Keratinocyte (primary cell): ENCODE data around the gene DDR2. TPM values are rescaled to one million over a fixed set of nuclear protein-coding genes. Genes with fewer than 3 reads are reported as not detected.

ENCODE experiments used
- DNase-seq: peaks from one replicate; pipeline ENCODE4 v3.0.0-alpha.2; 2011; ENCODE audit warnings: low read depth, missing footprints, low spot score
- FAIRE-seq: peaks from 2 replicates; lab custom pipeline; 2011; peaks lifted over from hg19 to GRCh38; lab: Jason Lieb, UNC
- H2AFZ ChIP-seq: 2 replicates; pipeline ENCODE4 v1.6.0; 2012; ENCODE audit warnings: low read length, control low read depth, inconsistent platforms; ENCODE audit not compliant: control insufficient read depth
- H3K27ac ChIP-seq: 2 replicates; pipeline ENCODE4 v1.5.1; 2011; ENCODE audit warnings: low read length; ENCODE audit not compliant: control insufficient read depth, insufficient read depth
- H3K27me3 ChIP-seq: 3 replicates; pipeline ENCODE4 v1.6.0; 2011; ENCODE audit warnings: low read length; ENCODE audit not compliant: control insufficient read depth, insufficient read depth; ENCODE audit errors: extremely low read depth
- H3K36me3 ChIP-seq, 2 experiments: 2 replicates in 1 of 2; 3 replicates in 1 of 2; pipeline ENCODE4 v1.5.1; 2011; ENCODE audit warnings: low read length in 2 of 2, mild to moderate bottlenecking in 1 of 2; ENCODE audit not compliant: control insufficient read depth in 2 of 2, insufficient read depth in 2 of 2; ENCODE audit errors: extremely low read depth in 1 of 2
- H3K4me1 ChIP-seq: 3 replicates; pipeline ENCODE4 v1.5.1; 2011; ENCODE audit warnings: low read length; ENCODE audit not compliant: control insufficient read depth, insufficient read depth; ENCODE audit errors: extremely low read depth
- H3K4me2 ChIP-seq: 3 replicates; pipeline ENCODE4 v1.6.0; 2011; ENCODE audit warnings: low read depth, low read length; ENCODE audit not compliant: control insufficient read depth, insufficient read depth; ENCODE audit errors: extremely low read depth
- H3K4me3 ChIP-seq, 3 experiments: fragments of 200-600 bp in 1 of 3; sonication (generic) in 1 of 3; 2 replicates in 2 of 3; 3 replicates in 1 of 3; pipeline ENCODE4 v1.5.1; 2011 to 2016; ENCODE audit warnings: low read length in 3 of 3, mild to moderate bottlenecking in 3 of 3, control low read depth in 2 of 3, inconsistent platforms in 1 of 3, low read depth in 1 of 3, mixed read lengths in 1 of 3, mixed run types in 1 of 3, moderate library complexity in 1 of 3; ENCODE audit not compliant: control insufficient read depth in 2 of 3, insufficient read depth in 2 of 3; ENCODE audit errors: extremely low read depth in 1 of 3
- H3K79me2 ChIP-seq: 2 replicates; pipeline ENCODE4 v1.6.0; 2012; ENCODE audit warnings: low read length; ENCODE audit not compliant: control insufficient read depth, insufficient read depth
- H3K9ac ChIP-seq: 3 replicates; pipeline ENCODE4 v1.6.0; 2011; ENCODE audit warnings: low read length; ENCODE audit not compliant: control insufficient read depth, insufficient read depth; ENCODE audit errors: extremely low read depth
- H3K9me1 ChIP-seq: 3 replicates; pipeline ENCODE4 v1.6.0; 2011; ENCODE audit warnings: low read length; ENCODE audit not compliant: control insufficient read depth, insufficient read depth; ENCODE audit errors: extremely low read depth
- H3K9me3 ChIP-seq: 2 replicates; pipeline ENCODE4 v1.5.1; 2012; ENCODE audit warnings: low read depth, low read length; ENCODE audit not compliant: control insufficient read depth
- H4K20me1 ChIP-seq: 3 replicates; pipeline ENCODE4 v1.6.0; 2011; ENCODE audit warnings: low read length; ENCODE audit not compliant: control insufficient read depth, insufficient read depth; ENCODE audit errors: extremely low read depth
- CTCF ChIP-seq, 3 experiments: IDR thresholded peaks in 1 of 3; conservative IDR thresholded peaks in 1 of 3; optimal IDR thresholded peaks in 1 of 3; 2 replicates in 2 of 3; 3 replicates in 1 of 3; pipeline versions ENCODE3 to v1.5.1; 2011; ENCODE audit warnings: low read length in 3 of 3, mild to moderate bottlenecking in 3 of 3, moderate library complexity in 2 of 3, control low read depth in 1 of 3, inconsistent platforms in 1 of 3; ENCODE audit not compliant: insufficient read depth in 2 of 3; ENCODE audit errors: extremely low read depth in 1 of 3
- EZH2 ChIP-seq: IDR thresholded peaks from one replicate; pipeline ENCODE4 v1.6.1; 2012; ENCODE audit warnings: inconsistent platforms, mild to moderate bottlenecking, low read length, moderate library complexity
- dilution Hi-C: fragments of 300-500 bp; cut with MboI; formaldehyde crosslinking; loops from one replicate; pipeline ENCODE4 v1.7.0; 2020; ENCODE audit warnings: low sequenced_read_pairs; ENCODE audit not compliant: extremely low pct_ligation_motif_present
- polyA plus RNA-seq, 5 experiments: library from polyadenylated mRNA; depleted of rRNA in 3 of 5; stranded (reverse) in 3 of 5; stranded (forward) in 1 of 5; unstranded in 1 of 5; fragments of >200 nt; gene quantifications; 1 replicate in 1 of 5; 2 replicates in 3 of 5; 3 replicates in 1 of 5; pipeline versions ENCODE4 v1.2.1 to v1.2.3, GENCODE V29; 2011 to 2012; ENCODE audit warnings: missing spikeins in 2 of 5, low read depth in 1 of 5, low replicate concordance in 1 of 5

Gene DDR2
- polyA plus RNA-seq, 1 donor (not counting 4 experiments of a cell fraction or from before 2014, with no cell fraction given), result 0.39 TPM

- H3K4me1 ChIP-seq, result no peaks in the 10 kb centered on the region
- FAIRE-seq, result no peak
- H3K36me3 ChIP-seq, result no peaks in the 10 kb centered on the region
- no peak overlapping the region for H3K9ac ChIP-seq
- dilution Hi-C loops, result no loop called here
- no peak overlapping the region for H3K4me3 ChIP-seq
- no peaks in the 10 kb centered on the region for H3K79me2 ChIP-seq
- no peaks in the 10 kb centered on the region for H4K20me1 ChIP-seq
- no peaks in the 10 kb centered on the region for H3K9me1 ChIP-seq
- TF ChIP-seq CTCF (optimal IDR thresholded peaks at IDR 0.05 in 1 of 3, IDR thresholded peaks at IDR 0.05 in 1 of 3, conservative IDR thresholded peaks at IDR 0.05 in 1 of 3; ENCODE audit: extremely low read depth in 1 of 3, insufficient read depth in 2 of 3, low read length in 3 of 3) (no peak), EZH2 (no peak)
- no peak for DNase-seq
- no peaks in the 10 kb centered on the region for H3K27me3 ChIP-seq
- H3K27ac ChIP-seq, result no peak overlapping the region
- H3K4me2 ChIP-seq, result no peak overlapping the region
- H2AFZ ChIP-seq, result no peak overlapping the region
- no peaks in the 10 kb centered on the region for H3K9me3 ChIP-seq
Observed at GRCh38 chr1:162635418-162635817, 3.2 kb downstream of the DDR2 start.

- no peak for FAIRE-seq
- dilution Hi-C loops, result no loop called here
- TF ChIP-seq EZH2 (no peak), CTCF (optimal IDR thresholded peaks at IDR 0.05 in 1 of 3, IDR thresholded peaks at IDR 0.05 in 1 of 3, conservative IDR thresholded peaks at IDR 0.05 in 1 of 3; ENCODE audit: extremely low read depth in 1 of 3, insufficient read depth in 2 of 3, low read length in 3 of 3) (no peak)
Observed at GRCh38 chr1:162639718-162640117, 7.5 kb downstream of the DDR2 start.

More at GRCh38 chr1:162639718-162640117, 7.5 kb downstream of the DDR2 start:
- H3K4me3 ChIP-seq, result no peak overlapping the region
- H3K9ac ChIP-seq, result no peak overlapping the region
- no peak overlapping the region for H2AFZ ChIP-seq
- no peaks in the 10 kb centered on the region for H4K20me1 ChIP-seq
- H3K79me2 ChIP-seq, result no peaks in the 10 kb centered on the region
- H3K36me3 ChIP-seq, result no peaks in the 10 kb centered on the region
- no peak for DNase-seq
- H3K27ac ChIP-seq, result no peak overlapping the region
- no peaks in the 10 kb centered on the region for H3K9me3 ChIP-seq
- no peak overlapping the region for H3K4me2 ChIP-seq
- H3K4me1 ChIP-seq, result no peaks in the 10 kb centered on the region
- no peaks in the 10 kb centered on the region for H3K27me3 ChIP-seq
- H3K9me1 ChIP-seq, result no peaks in the 10 kb centered on the region
